ENCODE measurements around the gene PPP1R14C. TPM values are rescaled to one million over a fixed set of nuclear protein-coding genes. Genes with fewer than 3 reads are reported as not detected.

The PPP1R14C gene
- polyA plus RNA-seq, 1 donor (not counting 4 experiments of a cell fraction or from before 2014, with no cell fraction given) = 50.6 TPM

GRCh38 chr6:150183966-150184365, 41.1 kb downstream of the PPP1R14C start:
- Histone ChIP-seq H3K27ac (ENCODE audit: control insufficient read depth, insufficient read depth, low read length) (no peak overlapping the region), H3K4me3 (ENCODE audit: control insufficient read depth in 2 of 3, extremely low read depth in 1 of 3, insufficient read depth in 2 of 3, low read depth in 1 of 3, low read length in 3 of 3) (no peak overlapping the region), H3K9ac (ENCODE audit: control insufficient read depth, extremely low read depth, insufficient read depth, low read length) (no peak overlapping the region), H3K9me1 (ENCODE audit: control insufficient read depth, extremely low read depth, insufficient read depth, low read length) (no peaks in the 10 kb centered on the region), H3K9me3 (ENCODE audit: control insufficient read depth, low read depth, low read length) (no peaks in the 10 kb centered on the region), H3K4me2 (ENCODE audit: control insufficient read depth, extremely low read depth, insufficient read depth, low read depth, low read length) (no peak overlapping the region), H4K20me1 (ENCODE audit: control insufficient read depth, extremely low read depth, insufficient read depth, low read length) (peaks cover 2% of the 10 kb centered on the region), H2AFZ (ENCODE audit: control insufficient read depth, low read length) (no peak overlapping the region), H3K36me3 (ENCODE audit: control insufficient read depth in 2 of 2, extremely low read depth in 1 of 2, insufficient read depth in 2 of 2, low read length in 2 of 2) (peaks cover 0 to 2% of the 10 kb centered on the region in 2 experiments), H3K79me2 (ENCODE audit: control insufficient read depth, insufficient read depth, low read length) (peaks cover 71% of the 10 kb centered on the region), H3K4me1 (ENCODE audit: control insufficient read depth, extremely low read depth, insufficient read depth, low read length) (no peaks in the 10 kb centered on the region), H3K27me3 (ENCODE audit: control insufficient read depth, extremely low read depth, insufficient read depth, low read length) (no peaks in the 10 kb centered on the region)
- DNase-seq (ENCODE audit: low read depth, low spot score) = no peak
- TF ChIP-seq CTCF (optimal IDR thresholded peaks at IDR 0.05 in 1 of 3, IDR thresholded peaks at IDR 0.05 in 1 of 3, conservative IDR thresholded peaks at IDR 0.05 in 1 of 3; ENCODE audit: extremely low read depth in 1 of 3, insufficient read depth in 2 of 3, low read length in 3 of 3) = no peak
- no peak for TF ChIP-seq EZH2 (IDR thresholded peaks at IDR 0.05; ENCODE audit: low read length)
- no peak for FAIRE-seq
- dilution Hi-C loops (cut with MboI; ENCODE audit: extremely low pct_ligation_motif_present, low sequenced_read_pairs) = no loop called here

GRCh38 chr6:150184850-150185731, 42.2 kb downstream of the PPP1R14C start:
- no peak for TF ChIP-seq CTCF (optimal IDR thresholded peaks at IDR 0.05 in 1 of 3, IDR thresholded peaks at IDR 0.05 in 1 of 3, conservative IDR thresholded peaks at IDR 0.05 in 1 of 3; ENCODE audit: extremely low read depth in 1 of 3, insufficient read depth in 2 of 3, low read length in 3 of 3)
- no peak for TF ChIP-seq EZH2 (IDR thresholded peaks at IDR 0.05; ENCODE audit: low read length)
- peaks cover 73% of the 10 kb centered on the region for H3K79me2 ChIP-seq (ENCODE audit: control insufficient read depth, insufficient read depth, low read length)
- H3K9ac ChIP-seq (ENCODE audit: control insufficient read depth, extremely low read depth, insufficient read depth, low read length) = no peak overlapping the region
- dilution Hi-C loops (cut with MboI; ENCODE audit: extremely low pct_ligation_motif_present, low sequenced_read_pairs) = no loop called here
- H2AFZ ChIP-seq (ENCODE audit: control insufficient read depth, low read length) = no peak overlapping the region
- peaks cover 0 to 6% of the 10 kb centered on the region in 2 experiments for H3K36me3 ChIP-seq (ENCODE audit: control insufficient read depth in 2 of 2, extremely low read depth in 1 of 2, insufficient read depth in 2 of 2, low read length in 2 of 2)
- no peak overlapping the region for H3K4me3 ChIP-seq (ENCODE audit: control insufficient read depth in 2 of 3, extremely low read depth in 1 of 3, insufficient read depth in 2 of 3, low read depth in 1 of 3, low read length in 3 of 3)
- no peaks in the 10 kb centered on the region for H3K27me3 ChIP-seq (ENCODE audit: control insufficient read depth, extremely low read depth, insufficient read depth, low read length)
- H3K4me2 ChIP-seq (ENCODE audit: control insufficient read depth, extremely low read depth, insufficient read depth, low read depth, low read length) = no peak overlapping the region
- H3K4me1 ChIP-seq (ENCODE audit: control insufficient read depth, extremely low read depth, insufficient read depth, low read length) = peaks cover 3% of the 10 kb centered on the region
- no peak for DNase-seq (ENCODE audit: low read depth, low spot score)
- H4K20me1 ChIP-seq (ENCODE audit: control insufficient read depth, extremely low read depth, insufficient read depth, low read length) = peaks cover 2% of the 10 kb centered on the region
- no peaks in the 10 kb centered on the region for H3K9me3 ChIP-seq (ENCODE audit: control insufficient read depth, low read depth, low read length)
- no peaks in the 10 kb centered on the region for H3K9me1 ChIP-seq (ENCODE audit: control insufficient read depth, extremely low read depth, insufficient read depth, low read length)
- FAIRE-seq = no peak
- no peak overlapping the region for H3K27ac ChIP-seq (ENCODE audit: control insufficient read depth, insufficient read depth, low read length)

Data from keratinocyte (primary cell).